GM12878 (cell line): Measurements from ENCODE around the gene NAA38. TPM values are rescaled to one million over a fixed set of nuclear protein-coding genes. Genes with fewer than 3 reads are reported as not detected.

Source experiments
- ATAC-seq: fragments of 200-7000 bp; cut with Tn5 transposase; 3 replicates; pipeline ENCODE4 v1.9.1; 2020; ENCODE audit warnings: mild to moderate bottlenecking, moderate library complexity
- BruUV-seq: library from RNA; stranded (reverse); fragments of 400-500 nt; replicated peaks from 2 replicates; lab custom pipeline; 2021; lab: Mats Ljungman, UMichigan
- CTCF ChIA-PET: fragments of 300-600 bp; sonication (Branson Sonifier 250); formaldehyde crosslinking; extraction: SDS; loops from one replicate; lab custom pipeline; 2021; ENCODE audit warnings: inconsistent platforms; lab: Yijun Ruan, JAX
- POLR2A ChIA-PET: fragments of 350-600 bp; formaldehyde crosslinking; extraction: SDS; loops from one replicate; lab custom pipeline; 2021; ENCODE audit warnings: inconsistent platforms; lab: Charles Lee
- RAD21 ChIA-PET: fragments of 300-600 bp; sonication (Branson Sonifier 250); formaldehyde crosslinking; loops from one replicate; lab custom pipeline; 2023; ENCODE audit warnings: antibody characterized with exemption; ENCODE audit not compliant: unreplicated experiment; lab: Charles Lee
- SMC1A ChIA-PET: fragments of 300-600 bp; sonication (Branson Sonifier 250); formaldehyde crosslinking; loops from one replicate; lab custom pipeline; 2023; ENCODE audit not compliant: unreplicated experiment, uncharacterized antibody; lab: Charles Lee
- DNase-seq: peaks from one replicate; pipeline ENCODE4 v3.0.0-alpha.2; 2011; ENCODE audit warnings: low read depth, low spot score
- FAIRE-seq: peaks from 3 replicates; lab custom pipeline; 2011; peaks lifted over from hg19 to GRCh38; lab: Jason Lieb, UNC
- H2AFZ ChIP-seq: 2 replicates; pipeline ENCODE4 v1.6.0; 2011; ENCODE audit warnings: low read depth, low read length, control low read depth; ENCODE audit not compliant: control insufficient read depth
- H3K27ac ChIP-seq: 2 replicates; pipeline ENCODE4 v1.5.1; 2011; ENCODE audit warnings: control low read depth; ENCODE audit not compliant: control insufficient read depth, insufficient read depth
- H3K27me3 ChIP-seq, 2 experiments: replicated peaks in 1 of 2; 2 replicates each; pipeline versions ENCODE4 v1.6.0 to v1.6.1; 2011; ENCODE audit warnings: low read length in 1 of 2; ENCODE audit not compliant: control insufficient read depth in 2 of 2, insufficient read depth in 2 of 2
- H3K36me3 ChIP-seq, 2 experiments: 2 replicates each; pipeline ENCODE4 v1.5.1; 2011; ENCODE audit warnings: low read length in 1 of 2; ENCODE audit not compliant: control insufficient read depth in 2 of 2, insufficient read depth in 2 of 2
- H3K4me1 ChIP-seq: 2 replicates; pipeline ENCODE4 v1.6.1; 2011; ENCODE audit warnings: mild to moderate bottlenecking, low read length, moderate library complexity, mixed read lengths; ENCODE audit not compliant: control insufficient read depth, insufficient read depth
- H3K4me2 ChIP-seq: 2 replicates; pipeline ENCODE4 v1.6.0; 2011; ENCODE audit warnings: control low read depth; ENCODE audit not compliant: control insufficient read depth, insufficient read depth
- H3K4me3 ChIP-seq: fragments of 200-600 bp; sonication (generic); 2 replicates; pipeline ENCODE4 v1.5.1; 2016
- H3K79me2 ChIP-seq: 2 replicates; pipeline ENCODE4 v1.6.0; 2011; ENCODE audit warnings: low read length; ENCODE audit not compliant: control insufficient read depth, insufficient read depth
- H3K9ac ChIP-seq: 2 replicates; pipeline ENCODE4 v1.8.0; 2011; ENCODE audit warnings: low read length, control low read depth, mixed read lengths; ENCODE audit not compliant: control insufficient read depth, insufficient read depth
- H3K9me3 ChIP-seq: replicated peaks from 3 replicates; pipeline ENCODE4 v1.5.1; 2011; ENCODE audit warnings: mild to moderate bottlenecking, low read length; ENCODE audit not compliant: control insufficient read depth, insufficient read depth
- H4K20me1 ChIP-seq: 2 replicates; pipeline ENCODE4 v1.6.0; 2011; ENCODE audit not compliant: control insufficient read depth, insufficient read depth
- BRCA1 ChIP-seq: IDR thresholded peaks from 2 replicates; pipeline ENCODE4 v1.6.1; 2011; ENCODE audit warnings: low read depth, low read length, improper control_type of control experiment
- ETV6 ChIP-seq, 2 experiments: fragments of 450-650 bp in 1 of 2; IDR thresholded peaks in 1 of 2; conservative IDR thresholded peaks in 1 of 2; 2 replicates each; pipeline ENCODE4 v1.6.1; 2014; ENCODE audit warnings: antibody characterized with exemption in 1 of 2, borderline replicate concordance in 1 of 2, low read depth in 1 of 2, mild to moderate bottlenecking in 1 of 2, moderate library complexity in 1 of 2
- JUNB ChIP-seq: IDR thresholded peaks from 2 replicates; pipeline ENCODE4 v1.6.1; 2016; ENCODE audit warnings: antibody characterized with exemption, mild to moderate bottlenecking
- MTA2 ChIP-seq: fragments of 450-650 bp; IDR thresholded peaks from 2 replicates; pipeline ENCODE4 v1.6.1; 2016; ENCODE audit warnings: low read depth, mild to moderate bottlenecking, moderate library complexity
- MYC ChIP-seq: IDR thresholded peaks from 2 replicates; pipeline ENCODE4 v1.6.1; 2011; ENCODE audit warnings: mild to moderate bottlenecking, low read length, moderate library complexity, inconsistent platforms; ENCODE audit not compliant: insufficient read depth, insufficient replicate concordance, insufficient read length, severe bottlenecking
- NBN ChIP-seq: fragments of 450-650 bp; IDR thresholded peaks from 2 replicates; pipeline ENCODE4 v1.6.1; 2016
- NFXL1 ChIP-seq: fragments of 450-650 bp; IDR thresholded peaks from 2 replicates; pipeline ENCODE4 v1.6.1; 2017; ENCODE audit warnings: antibody characterized with exemption, mild to moderate bottlenecking, borderline replicate concordance
- PKNOX1 ChIP-seq: fragments of 450-650 bp; IDR thresholded peaks from 2 replicates; pipeline ENCODE4 v1.6.1; 2016; ENCODE audit warnings: mild to moderate bottlenecking
- PML ChIP-seq: IDR thresholded peaks from 2 replicates; pipeline ENCODE4 v1.6.1; 2012; ENCODE audit warnings: low read length, inconsistent platforms
- SRF ChIP-seq, 2 experiments: IDR thresholded peaks; 2 replicates each; pipeline ENCODE4 v1.6.1; 2011; ENCODE audit warnings: low read depth in 2 of 2, low read length in 2 of 2, mild to moderate bottlenecking in 1 of 2, moderate library complexity in 1 of 2
- TARDBP ChIP-seq: IDR thresholded peaks from 2 replicates; pipeline ENCODE4 v1.6.1; 2016; ENCODE audit warnings: borderline replicate concordance
- ZBED1 ChIP-seq: IDR thresholded peaks from 2 replicates; pipeline ENCODE4 v1.6.1; 2016; ENCODE audit warnings: borderline replicate concordance
- ZNF274 ChIP-seq: IDR thresholded peaks from one replicate; pipeline ENCODE4 v1.8.0; 2011; ENCODE audit not compliant: insufficient read length, insufficient read depth
- WGBS: methylation state at CpG from one replicate; pipeline ENCODE4 v1.1.6; 2016; ENCODE audit warnings: low lambda C conversion rate; ENCODE audit not compliant: insufficient replicate concordance, insufficient coverage; ENCODE audit errors: missing lambda C conversion rate; 5-methylcytosine and 5-hydroxymethylcytosine counted together
- in situ Hi-C: fragments of 300-500 bp; cut with MboI; formaldehyde crosslinking; loops from 9 replicates; pipeline ENCODE4 v1.14.3; 2018; ENCODE audit warnings: mixed read lengths
- intact Hi-C: fragments of 100-400 bp; cut with micrococcal nuclease; formaldehyde crosslinking; loops from one replicate; pipeline ENCODE4 v1.14.2; 2022; ENCODE audit not compliant: unreplicated experiment
- polyA plus RNA-seq, 11 experiments: library from polyadenylated mRNA; depleted of rRNA in 4 of 11; unstranded in 6 of 11; stranded (reverse) in 5 of 11; fragments of >200 nt; fragmentation: Nextera tagmentation in 4 of 11; fragmentation: Illumina TruSeq in 1 of 11; extraction: Ambion mirVana in 4 of 11; extraction: Trizol in 1 of 11; gene quantifications; 1 replicate in 1 of 11; 2 replicates in 10 of 11; pipeline versions ENCODE4 v1.2.1 to v1.2.3, GENCODE V29; 2011 to 2016; ENCODE audit warnings: inconsistent platforms in 2 of 11, missing spikeins in 2 of 11, low read depth in 1 of 11
- total RNA-seq, 4 experiments: library from RNA; depleted of rRNA in 3 of 4; stranded (reverse); fragments of >200 nt in 3 of 4; fragmentation: Illumina TruSeq in 1 of 4; extraction: Trizol in 1 of 4; gene quantifications; 2 replicates each; pipeline versions ENCODE4 v1.2.1 to v1.2.3, GENCODE V29; 2013 to 2021
- TF ChIP-seq, protein P1 (sequence below): IDR thresholded peaks from 2 replicates; pipeline ENCODE4 v1.6.1; 2012; ENCODE audit warnings: mild to moderate bottlenecking, low read depth, low read length
- TF ChIP-seq, protein P2 (sequence below): fragments of 450-650 bp; IDR thresholded peaks from 2 replicates; pipeline ENCODE4 v1.6.1; 2018; ENCODE audit warnings: borderline replicate concordance, mild to moderate bottlenecking; ENCODE audit not compliant: partially characterized antibody

NAA38 gene
- total and polyA plus RNA-seq, 10 of the 15 experiments (the other 5 are each of a cell fraction or from before 2014, with no cell fraction given), result 31.5 to 337 (median 215) TPM

DNA sequence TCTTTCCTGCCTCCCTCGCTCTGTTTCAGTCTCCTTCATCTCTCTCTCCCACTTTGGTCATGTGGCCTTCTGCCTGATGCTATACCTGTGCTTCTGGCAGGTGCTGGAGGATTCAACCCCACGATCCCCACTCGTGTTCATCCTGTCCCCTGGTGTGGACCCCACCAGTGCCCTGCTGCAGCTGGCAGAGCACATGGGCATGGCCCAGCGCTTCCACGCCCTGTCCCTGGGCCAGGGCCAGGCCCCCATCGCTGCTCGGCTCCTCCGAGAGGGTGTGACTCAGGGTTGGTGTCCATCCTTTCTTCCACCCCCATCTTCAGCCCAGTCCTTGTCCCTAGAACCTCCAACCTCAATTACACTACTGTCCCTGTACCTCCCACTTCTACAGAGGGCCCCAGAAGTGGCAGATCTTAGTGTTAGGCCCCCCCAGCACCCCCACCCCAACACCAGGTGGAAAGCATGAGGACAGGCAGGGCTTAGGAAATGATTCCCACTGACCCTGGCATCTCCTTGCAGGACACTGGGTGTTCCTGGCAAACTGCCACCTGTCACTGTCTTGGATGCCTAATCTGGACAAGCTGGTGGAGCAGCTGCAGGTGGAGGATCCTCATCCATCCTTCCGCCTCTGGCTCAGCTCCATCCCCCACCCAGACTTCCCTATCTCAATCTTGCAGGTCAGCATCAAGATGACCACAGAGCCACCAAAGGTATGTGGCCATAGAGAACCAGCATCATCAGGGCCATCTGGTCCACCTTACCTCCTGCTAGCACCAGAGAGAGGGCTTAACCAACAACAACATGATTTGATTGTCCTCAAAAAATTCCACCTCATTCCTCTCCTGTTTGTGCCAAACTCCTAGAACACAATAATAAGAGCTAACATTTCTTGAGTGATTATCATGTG is 33.1 kb downstream of the NAA38 start:
- ChIA-PET POLR2A (interaction anchor here (1.1 kb wide), 1 partner anchor 9 kb away, joined by 4 read pairs; no protein-coding TSS in a partner anchor), RAD21 (interaction anchor here (1.1 to 1.5 kb wide), 7 partner anchors 10 to 164 kb away, joined by 3 to 6 read pairs (median 5); partner anchors contain the start of genes KDM6B and NAA38), CTCF (interaction anchor here (0.6 to 4.6 kb wide), 13 partner anchors 10 to 233 kb away, joined by 3 to 39 read pairs (median 5); partner anchors contain the start of genes CYB5D1, KDM6B, NAA38 and RNF227), SMC1A (interaction anchor here (0.9 to 2.2 kb wide), 9 partner anchors 8 to 164 kb away, joined by 3 to 7 read pairs (median 6); partner anchors contain the start of gene KDM6B)
- no peaks in the 10 kb centered on the region; a peak in 1 of 4 replicates for H3K27me3 ChIP-seq
- no peaks in the 10 kb centered on the region for H3K4me1 ChIP-seq
- no peaks in the 10 kb centered on the region for H4K20me1 ChIP-seq
- H3K36me3 ChIP-seq, result no peaks in the 10 kb centered on the region
- no peak for DNase-seq
- ATAC-seq, result no peak
- H3K4me2 ChIP-seq, result no peak overlapping the region
- in situ Hi-C loops (loop anchor here (5.0 kb wide), 1 partner anchor 163 kb away; no protein-coding TSS in a partner anchor), intact Hi-C loops (loop anchor here (10.0 kb wide), 1 partner anchor 79 kb away; no protein-coding TSS in a partner anchor)
- H3K4me3 ChIP-seq, result no peak overlapping the region
- H2AFZ ChIP-seq, result no peak overlapping the region
- H3K9ac ChIP-seq, result no peak overlapping the region
- H3K27ac ChIP-seq, result no peak overlapping the region
- 33% methylated on average over 9 of the region's 9 CpGs for WGBS
- FAIRE-seq, result no peak
- H3K79me2 ChIP-seq, result no peaks in the 10 kb centered on the region
- no peaks in the 10 kb centered on the region for H3K9me3 ChIP-seq
- BruUV-seq, result no TSS peak
- TF ChIP-seq TARDBP, result no peak
- no peak for TF ChIP-seq NBN
- TF ChIP-seq, protein P1, sequence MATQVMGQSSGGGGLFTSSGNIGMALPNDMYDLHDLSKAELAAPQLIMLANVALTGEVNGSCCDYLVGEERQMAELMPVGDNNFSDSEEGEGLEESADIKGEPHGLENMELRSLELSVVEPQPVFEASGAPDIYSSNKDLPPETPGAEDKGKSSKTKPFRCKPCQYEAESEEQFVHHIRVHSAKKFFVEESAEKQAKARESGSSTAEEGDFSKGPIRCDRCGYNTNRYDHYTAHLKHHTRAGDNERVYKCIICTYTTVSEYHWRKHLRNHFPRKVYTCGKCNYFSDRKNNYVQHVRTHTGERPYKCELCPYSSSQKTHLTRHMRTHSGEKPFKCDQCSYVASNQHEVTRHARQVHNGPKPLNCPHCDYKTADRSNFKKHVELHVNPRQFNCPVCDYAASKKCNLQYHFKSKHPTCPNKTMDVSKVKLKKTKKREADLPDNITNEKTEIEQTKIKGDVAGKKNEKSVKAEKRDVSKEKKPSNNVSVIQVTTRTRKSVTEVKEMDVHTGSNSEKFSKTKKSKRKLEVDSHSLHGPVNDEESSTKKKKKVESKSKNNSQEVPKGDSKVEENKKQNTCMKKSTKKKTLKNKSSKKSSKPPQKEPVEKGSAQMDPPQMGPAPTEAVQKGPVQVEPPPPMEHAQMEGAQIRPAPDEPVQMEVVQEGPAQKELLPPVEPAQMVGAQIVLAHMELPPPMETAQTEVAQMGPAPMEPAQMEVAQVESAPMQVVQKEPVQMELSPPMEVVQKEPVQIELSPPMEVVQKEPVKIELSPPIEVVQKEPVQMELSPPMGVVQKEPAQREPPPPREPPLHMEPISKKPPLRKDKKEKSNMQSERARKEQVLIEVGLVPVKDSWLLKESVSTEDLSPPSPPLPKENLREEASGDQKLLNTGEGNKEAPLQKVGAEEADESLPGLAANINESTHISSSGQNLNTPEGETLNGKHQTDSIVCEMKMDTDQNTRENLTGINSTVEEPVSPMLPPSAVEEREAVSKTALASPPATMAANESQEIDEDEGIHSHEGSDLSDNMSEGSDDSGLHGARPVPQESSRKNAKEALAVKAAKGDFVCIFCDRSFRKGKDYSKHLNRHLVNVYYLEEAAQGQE, result no peak
- no peak for TF ChIP-seq PKNOX1
- no peak for TF ChIP-seq SRF (IDR thresholded peaks at IDR 0.05; ENCODE audit: low read depth in 2 of 2, low read length in 2 of 2)
- no peak for TF ChIP-seq JUNB
- no peak for TF ChIP-seq ETV6 (conservative IDR thresholded peaks at IDR 0.05 in 1 of 2, IDR thresholded peaks at IDR 0.05 in 1 of 2; ENCODE audit: borderline replicate concordance in 1 of 2, low read depth in 1 of 2)
- no peak for TF ChIP-seq ZNF274
- no peak for TF ChIP-seq BRCA1
- no peak for TF ChIP-seq PML
- TF ChIP-seq, protein P2, sequence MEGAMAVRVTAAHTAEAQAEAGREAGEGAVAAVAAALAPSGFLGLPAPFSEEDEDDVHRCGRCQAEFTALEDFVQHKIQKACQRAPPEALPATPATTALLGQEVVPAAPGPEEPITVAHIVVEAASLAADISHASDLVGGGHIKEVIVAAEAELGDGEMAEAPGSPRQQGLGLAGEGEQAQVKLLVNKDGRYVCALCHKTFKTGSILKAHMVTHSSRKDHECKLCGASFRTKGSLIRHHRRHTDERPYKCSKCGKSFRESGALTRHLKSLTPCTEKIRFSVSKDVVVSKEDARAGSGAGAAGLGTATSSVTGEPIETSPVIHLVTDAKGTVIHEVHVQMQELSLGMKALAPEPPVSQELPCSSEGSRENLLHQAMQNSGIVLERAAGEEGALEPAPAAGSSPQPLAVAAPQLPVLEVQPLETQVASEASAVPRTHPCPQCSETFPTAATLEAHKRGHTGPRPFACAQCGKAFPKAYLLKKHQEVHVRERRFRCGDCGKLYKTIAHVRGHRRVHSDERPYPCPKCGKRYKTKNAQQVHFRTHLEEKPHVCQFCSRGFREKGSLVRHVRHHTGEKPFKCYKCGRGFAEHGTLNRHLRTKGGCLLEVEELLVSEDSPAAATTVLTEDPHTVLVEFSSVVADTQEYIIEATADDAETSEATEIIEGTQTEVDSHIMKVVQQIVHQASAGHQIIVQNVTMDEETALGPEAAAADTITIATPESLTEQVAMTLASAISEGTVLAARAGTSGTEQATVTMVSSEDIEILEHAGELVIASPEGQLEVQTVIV, result no peak
- no peak for TF ChIP-seq ZBED1
- no peak for TF ChIP-seq MTA2
- no peak for TF ChIP-seq NFXL1
- no peak for TF ChIP-seq MYC
